Epithelial cell of esophagus (primary cell): ENCODE results near the gene NUS1.
A peak's percentile ranks its signal among the peaks of the same experiment; 100 is the strongest.
"Not testable (repeated sequence)": the region's sequence is repeated elsewhere in the genome, so short reads cannot be mapped to it uniquely, and the experiment has no call there.

Experiments
- DNase-seq: peaks from one replicate; pipeline ENCODE4 v3.0.0; 2010; ENCODE audit warnings: low read depth
- H3K4me3 ChIP-seq: 2 replicates; pipeline ENCODE4 v1.5.1; 2011; ENCODE audit warnings: mild to moderate bottlenecking, low read length, control low read depth
- CTCF ChIP-seq: IDR thresholded peaks from 2 replicates; pipeline ENCODE4 v1.5.1; 2011; ENCODE audit warnings: low read depth, mild to moderate bottlenecking, low read length, control low read depth, inconsistent platforms; ENCODE audit not compliant: insufficient read depth; ENCODE audit errors: missing control alignments

The NUS1 gene

DNA sequence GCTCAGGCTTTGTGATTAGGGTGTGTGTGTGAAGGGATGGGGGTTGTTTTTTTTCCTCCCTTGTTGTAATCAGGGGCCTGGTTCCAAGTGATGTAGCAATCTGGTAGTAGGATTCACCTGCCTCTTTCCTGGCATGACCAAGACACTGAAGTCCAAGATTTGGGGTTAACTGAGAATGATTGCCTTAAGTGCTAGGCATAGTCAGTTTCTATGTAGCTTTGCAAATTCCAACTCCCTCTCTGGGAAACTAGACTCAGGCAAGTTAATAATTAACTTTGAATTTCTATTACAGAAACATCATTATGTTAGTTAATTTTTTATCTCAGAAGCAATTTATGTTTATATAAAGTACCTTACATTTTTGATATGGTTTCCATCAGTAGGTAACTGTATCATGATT lies 43.6 kb downstream of the NUS1 start:
- no peak for TF ChIP-seq CTCF
- no peak overlapping the region for H3K4me3 ChIP-seq
- no peak for DNase-seq

GRCh38 chr6:117721520-117721919 lies 46.3 kb downstream of the NUS1 start:
- H3K4me3 ChIP-seq, DNase-seq: not testable (repeated sequence)

- TF ChIP-seq CTCF: no peak
- H3K4me3 ChIP-seq: no peak overlapping the region
- no peak for DNase-seq
Measured at GRCh38 chr6:117728626-117729025, 53.4 kb downstream of the NUS1 start.

GRCh38 chr6:117729613-117730012 lies 54.3 kb downstream of the NUS1 start:
- no peak for DNase-seq
- no peak for TF ChIP-seq CTCF

GRCh38 chr6:117733341-117733740 lies 58.1 kb downstream of the NUS1 start:
- H3K4me3 ChIP-seq: no peak overlapping the region
- no peak for TF ChIP-seq CTCF
- peak; percentile 7 for DNase-seq

More at GRCh38 chr6:117729613-117730012, 54.3 kb downstream of the NUS1 start:
- H3K4me3 ChIP-seq: no peak overlapping the region

DNA sequence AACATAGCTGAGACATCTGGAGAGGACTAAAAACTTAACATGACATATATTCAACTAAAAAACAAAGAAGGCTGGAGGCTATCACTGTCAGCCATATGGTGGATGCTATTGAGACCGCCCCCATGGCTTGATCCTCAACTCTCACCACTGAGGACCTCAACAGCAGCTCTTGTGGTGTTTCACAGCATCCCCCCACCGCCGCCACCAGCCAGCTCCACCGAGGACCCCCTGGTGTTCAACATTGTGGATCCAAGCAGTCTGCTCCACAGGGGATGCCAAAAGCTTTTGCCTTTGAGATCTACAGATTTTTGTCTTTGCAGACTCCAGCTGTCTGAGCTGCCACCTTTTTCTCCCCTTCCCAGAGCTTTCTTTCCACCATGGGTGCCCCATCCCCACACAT lies 64.6 kb downstream of the NUS1 start:
- DNase-seq: no peak
- no peak overlapping the region for H3K4me3 ChIP-seq
- TF ChIP-seq CTCF: no peak

GRCh38 chr6:117740605-117741004 lies 65.3 kb downstream of the NUS1 start:
- no peak overlapping the region for H3K4me3 ChIP-seq
- TF ChIP-seq CTCF: no peak
- no peak for DNase-seq

- not testable (repeated sequence) for H3K4me3 ChIP-seq, DNase-seq
Measured at GRCh38 chr6:117750675-117751074, 75.4 kb downstream of the NUS1 start.
